Panc1 (cell line): Measurements from ENCODE around the gene EHBP1L1. TPM values are rescaled to one million over a fixed set of nuclear protein-coding genes. Genes with fewer than 3 reads are reported as not detected.

Experiments
- ATAC-seq: fragments of 200-7000 bp; cut with Tn5 transposase; 2 replicates; pipeline ENCODE4 v1.9.1; 2020; ENCODE audit warnings: mild to moderate bottlenecking, moderate library complexity
- BruUV-seq: library from RNA; stranded (reverse); fragments of 400-500 nt; replicated peaks from 2 replicates; lab custom pipeline; 2021; lab: Mats Ljungman, UMichigan
- CTCF ChIA-PET: fragments of 300-600 bp; sonication (Branson Sonifier 250); formaldehyde crosslinking; loops from one replicate; lab custom pipeline; 2022; ENCODE audit warnings: antibody characterized with exemption; lab: Charles Lee
- POLR2A ChIA-PET: fragments of 300-600 bp; sonication (Branson Sonifier 250); formaldehyde crosslinking; loops from one replicate; lab custom pipeline; 2022; ENCODE audit warnings: antibody characterized with exemption; lab: Charles Lee
- DNase-seq: peaks from one replicate; pipeline ENCODE4 v3.0.0-alpha.2; 2010; ENCODE audit warnings: low read depth, low spot score
- H3K27ac ChIP-seq: 2 replicates; pipeline ENCODE4 v1.5.1; 2011; ENCODE audit warnings: mild to moderate bottlenecking, low read length, inconsistent platforms
- H3K27me3 ChIP-seq: fragments of 200-500 bp; sonication (Bioruptor generic); 2 replicates; pipeline ENCODE4 v1.6.0; 2014; ENCODE audit warnings: low read length, inconsistent platforms; ENCODE audit not compliant: control insufficient read depth, insufficient read depth
- H3K36me3 ChIP-seq: fragments of 200-500 bp; sonication (Bioruptor generic); 2 replicates; pipeline ENCODE4 v1.5.1; 2014; ENCODE audit warnings: inconsistent platforms, mild to moderate bottlenecking, low read length, moderate library complexity; ENCODE audit not compliant: control insufficient read depth, insufficient read depth
- H3K4me1 ChIP-seq: 2 replicates; pipeline ENCODE4 v1.5.1; 2011; ENCODE audit warnings: inconsistent platforms, mild to moderate bottlenecking, low read length, moderate library complexity; ENCODE audit not compliant: control insufficient read depth, insufficient read depth
- H3K4me3 ChIP-seq, 2 experiments: 2 replicates each; pipeline ENCODE4 v1.5.1; 2011 to 2012; ENCODE audit warnings: low read depth in 2 of 2, low read length in 2 of 2, mild to moderate bottlenecking in 2 of 2, inconsistent platforms in 1 of 2, moderate library complexity in 1 of 2
- H3K9me3 ChIP-seq: fragments of 200-500 bp; sonication (Bioruptor generic); 2 replicates; pipeline ENCODE4 v1.5.1; 2014; ENCODE audit warnings: low read depth, mild to moderate bottlenecking, inconsistent platforms, low read length, moderate library complexity; ENCODE audit not compliant: control insufficient read depth, insufficient read depth
- CTCF ChIP-seq: fragments of 450-650 bp; IDR thresholded peaks from 2 replicates; pipeline ENCODE4 v1.5.1; 2017; ENCODE audit warnings: mild to moderate bottlenecking
- POLR2AphosphoS5 ChIP-seq: IDR thresholded peaks from 2 replicates; pipeline ENCODE4 v1.6.1; 2012; ENCODE audit warnings: mild to moderate bottlenecking, low read depth, low read length, moderate library complexity
- REST ChIP-seq, 2 experiments: IDR thresholded peaks; 2 replicates each; pipeline ENCODE4 v1.6.1; 2011 to 2012; ENCODE audit warnings: low read depth in 2 of 2, control low read depth in 1 of 2, low read length in 1 of 2, mild to moderate bottlenecking in 1 of 2, moderate library complexity in 1 of 2; ENCODE audit not compliant: insufficient read depth in 1 of 2
- SIN3A ChIP-seq: IDR thresholded peaks from 2 replicates; pipeline ENCODE4 v1.6.1; 2012; ENCODE audit warnings: low read depth, mild to moderate bottlenecking, low read length, moderate library complexity, borderline replicate concordance; ENCODE audit not compliant: insufficient read depth
- TCF7L2 ChIP-seq: IDR thresholded peaks from 2 replicates; pipeline ENCODE4 v1.6.1; 2011; ENCODE audit warnings: mild to moderate bottlenecking, low read depth, low read length, inconsistent platforms
- in situ Hi-C: cut with HindIII; loops from 2 replicates; pipeline ENCODE4 v1.10.0; 2016; ENCODE audit warnings: low sequenced_read_pairs, low pct_unique_long_range_greater_than_20kb
- intact Hi-C: fragments of 100-400 bp; cut with micrococcal nuclease; formaldehyde crosslinking; loops from one replicate; pipeline ENCODE4 v1.10.0; 2022; ENCODE audit not compliant: unreplicated experiment
- total RNA-seq: library from RNA; stranded (reverse); gene quantifications from one replicate; pipeline ENCODE4 v1.2.1, GENCODE V29; 2021; ENCODE audit not compliant: unreplicated experiment

EHBP1L1 gene
- total RNA-seq, 1 experiment from 2014 or later, result 108 TPM

- intact Hi-C loops (no loop called here), in situ Hi-C loops (no loop called here)
- H3K9me3 ChIP-seq, result no peaks in the 10 kb centered on the region
- H3K27me3 ChIP-seq, result no peaks in the 10 kb centered on the region
- DNase-seq, result no peak
- H3K4me3 ChIP-seq, result no peak overlapping the region
- CTCF ChIA-PET, result no interaction called here
- no peak for ATAC-seq
- BruUV-seq, result no TSS peak
- no peak for TF ChIP-seq TCF7L2
- TF ChIP-seq POLR2AphosphoS5, result 0 out of 2 replicates have a peak, but pooled peaks have one; percentile 10
- TF ChIP-seq CTCF, result no peak
- no peak for TF ChIP-seq REST (IDR thresholded peaks at IDR 0.05; ENCODE audit: insufficient read depth in 1 of 2, low read depth in 2 of 2, low read length in 1 of 2)
- TF ChIP-seq SIN3A, result no peak
- peaks cover 3% of the 10 kb centered on the region; the same call in 1 of the 2 replicates for H3K36me3 ChIP-seq
- H3K27ac ChIP-seq, result no peak overlapping the region
- peaks cover 17% of the 10 kb centered on the region for H3K4me1 ChIP-seq
- POLR2A ChIA-PET, result no interaction called here
Observed at GRCh38 chr11:65584106-65584505, 8.3 kb downstream of the EHBP1L1 start.

- peaks cover 3% of the 10 kb centered on the region; the same call in 1 of the 2 replicates for H3K36me3 ChIP-seq
- intact Hi-C loops (no loop called here), in situ Hi-C loops (no loop called here)
- H3K9me3 ChIP-seq, result no peaks in the 10 kb centered on the region
- BruUV-seq, result no TSS peak
- DNase-seq, result no peak
- no peak for TF ChIP-seq POLR2AphosphoS5
- no peak for TF ChIP-seq SIN3A
- no peak for TF ChIP-seq TCF7L2
- TF ChIP-seq REST (IDR thresholded peaks at IDR 0.05; ENCODE audit: insufficient read depth in 1 of 2, low read depth in 2 of 2, low read length in 1 of 2), result no peak
- no peak for TF ChIP-seq CTCF
- no peak overlapping the region for H3K4me3 ChIP-seq
- no peaks in the 10 kb centered on the region for H3K27me3 ChIP-seq
- no peak for ATAC-seq
- ChIA-PET CTCF (no interaction called here), POLR2A (no interaction called here)
- no peak overlapping the region for H3K27ac ChIP-seq
- peaks cover 17% of the 10 kb centered on the region for H3K4me1 ChIP-seq
Observed at GRCh38 chr11:65584723-65585171, 8.9 kb downstream of the EHBP1L1 start.
